ENCODE data around the gene MAN1C1.

Gene MAN1C1

DNA sequence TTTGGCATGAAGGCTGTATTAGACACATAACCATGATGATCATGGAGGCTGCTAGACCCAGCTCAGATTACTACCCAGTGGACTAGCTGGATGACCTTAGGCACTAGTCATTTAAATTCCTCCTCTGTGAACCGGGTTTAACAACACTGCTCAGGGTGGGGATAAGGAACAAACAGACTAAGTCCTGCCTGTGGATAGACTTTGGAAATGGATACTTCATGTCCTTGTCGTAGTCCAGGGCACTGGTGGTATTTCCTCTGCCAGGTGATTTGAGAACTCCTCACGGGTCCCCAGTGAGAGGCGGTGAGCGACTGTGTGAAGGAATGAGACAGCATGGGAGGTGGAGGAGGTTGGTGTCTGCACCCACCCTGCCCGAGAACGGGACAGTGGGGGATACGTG, 110.5 kb downstream of the MAN1C1 start:
- H3K9ac ChIP-seq (ENCODE audit: low read length), result no peak overlapping the region
- no peak overlapping the region for H3K4me2 ChIP-seq (ENCODE audit: low read depth, low read length, poor library complexity, severe bottlenecking)
- H3K36me3 ChIP-seq (ENCODE audit: low read length), result no peaks in the 10 kb centered on the region
- no peak overlapping the region for H3K4me3 ChIP-seq (ENCODE audit: insufficient read depth, low read length, poor library complexity, severe bottlenecking)
- TF ChIP-seq EZH2phosphoT487 (conservative IDR thresholded peaks at IDR 0.05; ENCODE audit: low read length), result no peak
- TF ChIP-seq, protein P1, sequence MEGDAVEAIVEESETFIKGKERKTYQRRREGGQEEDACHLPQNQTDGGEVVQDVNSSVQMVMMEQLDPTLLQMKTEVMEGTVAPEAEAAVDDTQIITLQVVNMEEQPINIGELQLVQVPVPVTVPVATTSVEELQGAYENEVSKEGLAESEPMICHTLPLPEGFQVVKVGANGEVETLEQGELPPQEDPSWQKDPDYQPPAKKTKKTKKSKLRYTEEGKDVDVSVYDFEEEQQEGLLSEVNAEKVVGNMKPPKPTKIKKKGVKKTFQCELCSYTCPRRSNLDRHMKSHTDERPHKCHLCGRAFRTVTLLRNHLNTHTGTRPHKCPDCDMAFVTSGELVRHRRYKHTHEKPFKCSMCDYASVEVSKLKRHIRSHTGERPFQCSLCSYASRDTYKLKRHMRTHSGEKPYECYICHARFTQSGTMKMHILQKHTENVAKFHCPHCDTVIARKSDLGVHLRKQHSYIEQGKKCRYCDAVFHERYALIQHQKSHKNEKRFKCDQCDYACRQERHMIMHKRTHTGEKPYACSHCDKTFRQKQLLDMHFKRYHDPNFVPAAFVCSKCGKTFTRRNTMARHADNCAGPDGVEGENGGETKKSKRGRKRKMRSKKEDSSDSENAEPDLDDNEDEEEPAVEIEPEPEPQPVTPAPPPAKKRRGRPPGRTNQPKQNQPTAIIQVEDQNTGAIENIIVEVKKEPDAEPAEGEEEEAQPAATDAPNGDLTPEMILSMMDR (IDR thresholded peaks at IDR 0.05; ENCODE audit: insufficient read depth, low read length, poor library complexity, severe bottlenecking), result no peak
- H3K9me2 ChIP-seq (replicated peaks; ENCODE audit: insufficient read depth, low read length), result no peaks in the 10 kb centered on the region
- no peaks in the 10 kb centered on the region for H3F3A ChIP-seq (ENCODE audit: insufficient read depth)
- no peaks in the 10 kb centered on the region for H3K27me3 ChIP-seq (ENCODE audit: low read length)
- H4K20me1 ChIP-seq (ENCODE audit: low read depth, low read length), result no peaks in the 10 kb centered on the region
- no peak overlapping the region for H2AFZ ChIP-seq (ENCODE audit: low read depth, low read length, severe bottlenecking)
- H3K79me2 ChIP-seq (ENCODE audit: insufficient read depth, low read length), result no peaks in the 10 kb centered on the region
- no peak overlapping the region for H3K27ac ChIP-seq (ENCODE audit: low read depth, low read length)
- H3K9me3 ChIP-seq (ENCODE audit: insufficient read depth, low read length), result no peaks in the 10 kb centered on the region

DNA sequence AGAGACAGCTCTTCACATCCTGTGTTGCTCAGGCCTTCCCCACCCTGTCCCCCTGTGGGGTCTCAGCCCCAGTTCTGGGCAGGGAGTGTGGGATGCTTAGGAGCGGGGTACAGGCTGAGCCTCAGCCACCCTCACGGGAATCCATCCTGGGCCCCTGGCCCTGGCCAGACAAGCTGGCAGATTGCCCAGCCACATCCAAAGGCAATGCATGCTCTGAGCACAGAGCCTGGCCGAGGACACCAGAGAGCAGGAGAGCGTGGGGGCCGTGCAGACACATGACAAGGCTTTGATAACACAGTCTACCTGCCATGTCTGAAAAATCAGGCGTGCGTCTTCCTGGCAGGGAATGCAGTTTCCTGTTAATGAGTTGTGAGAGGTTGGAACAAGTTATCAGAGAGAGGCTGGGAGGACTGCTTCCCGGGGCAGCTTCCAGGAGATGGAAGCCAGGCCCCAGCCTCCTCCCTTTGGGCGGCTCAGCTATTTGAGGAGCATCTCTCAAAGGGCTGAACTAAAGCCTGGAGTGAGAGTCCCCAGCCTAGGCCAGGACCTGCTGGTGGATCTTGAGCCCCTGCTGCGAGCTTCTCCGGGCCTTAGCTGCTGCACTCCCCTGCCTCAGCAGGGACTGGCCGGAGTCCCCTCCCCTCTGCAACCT, 111.2 kb downstream of the MAN1C1 start:
- H3F3A ChIP-seq (ENCODE audit: insufficient read depth), result no peaks in the 10 kb centered on the region
- H3K9me2 ChIP-seq (replicated peaks; ENCODE audit: insufficient read depth, low read length), result no peaks in the 10 kb centered on the region
- H3K9ac ChIP-seq (ENCODE audit: low read length), result no peak overlapping the region
- TF ChIP-seq, protein P1 (IDR thresholded peaks at IDR 0.05; ENCODE audit: insufficient read depth, low read length, poor library complexity, severe bottlenecking), result no peak
- H4K20me1 ChIP-seq (ENCODE audit: low read depth, low read length), result no peaks in the 10 kb centered on the region
- H2AFZ ChIP-seq (ENCODE audit: low read depth, low read length, severe bottlenecking), result no peak overlapping the region
- H3K9me3 ChIP-seq (ENCODE audit: insufficient read depth, low read length), result no peaks in the 10 kb centered on the region
- H3K36me3 ChIP-seq (ENCODE audit: low read length), result no peaks in the 10 kb centered on the region
- H3K27me3 ChIP-seq (ENCODE audit: low read length), result no peaks in the 10 kb centered on the region
- no peaks in the 10 kb centered on the region for H3K79me2 ChIP-seq (ENCODE audit: insufficient read depth, low read length)
- no peak overlapping the region for H3K4me3 ChIP-seq (ENCODE audit: insufficient read depth, low read length, poor library complexity, severe bottlenecking)
- no peak overlapping the region for H3K27ac ChIP-seq (ENCODE audit: low read depth, low read length)
- no peak overlapping the region for H3K4me2 ChIP-seq (ENCODE audit: low read depth, low read length, poor library complexity, severe bottlenecking)

DNA sequence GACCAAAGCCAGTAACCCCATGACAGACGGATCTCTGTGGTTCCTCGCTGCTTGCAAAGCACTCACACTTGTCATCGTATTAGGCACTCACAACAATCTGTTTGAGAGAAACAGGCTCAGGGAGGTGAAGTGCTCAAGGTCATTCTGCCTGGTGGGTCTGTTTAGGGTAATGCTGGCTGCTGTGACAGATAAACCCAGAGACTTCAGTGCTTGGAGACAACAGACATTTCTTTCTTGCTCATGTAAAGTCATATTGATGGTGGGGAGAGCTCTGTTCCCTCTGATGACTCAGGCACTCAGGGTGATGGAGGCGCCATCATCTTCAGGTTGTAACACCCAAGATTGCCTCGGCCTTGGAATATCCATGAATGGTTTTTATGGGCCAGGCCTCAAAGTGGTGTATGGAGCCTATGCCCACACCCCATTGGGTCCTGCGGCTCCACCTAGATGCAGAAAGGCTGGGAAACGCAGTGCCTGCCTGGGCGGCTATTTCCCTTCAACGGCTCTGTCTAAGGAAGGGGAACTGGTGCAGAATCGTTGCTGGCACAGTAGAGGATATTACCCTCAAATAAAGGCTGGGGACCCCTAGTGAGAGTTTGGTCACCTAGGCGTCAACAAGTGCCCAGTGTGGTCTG, 111.8 kb downstream of the MAN1C1 start:
- no peaks in the 10 kb centered on the region for H3K36me3 ChIP-seq (ENCODE audit: low read length)
- no peak overlapping the region for H3K27ac ChIP-seq (ENCODE audit: low read depth, low read length)
- H3K9me2 ChIP-seq (replicated peaks; ENCODE audit: insufficient read depth, low read length), result no peaks in the 10 kb centered on the region
- no peaks in the 10 kb centered on the region for H4K20me1 ChIP-seq (ENCODE audit: low read depth, low read length)
- H3K4me3 ChIP-seq (ENCODE audit: insufficient read depth, low read length, poor library complexity, severe bottlenecking), result no peak overlapping the region
- no peak for TF ChIP-seq EZH2phosphoT487 (conservative IDR thresholded peaks at IDR 0.05; ENCODE audit: low read length)
- TF ChIP-seq, protein P1 (IDR thresholded peaks at IDR 0.05; ENCODE audit: insufficient read depth, low read length, poor library complexity, severe bottlenecking), result no peak
- H3K4me2 ChIP-seq (ENCODE audit: low read depth, low read length, poor library complexity, severe bottlenecking), result no peak overlapping the region
- H3K9ac ChIP-seq (ENCODE audit: low read length), result no peak overlapping the region
- no peaks in the 10 kb centered on the region for H3K27me3 ChIP-seq (ENCODE audit: low read length)
- no peaks in the 10 kb centered on the region for H3F3A ChIP-seq (ENCODE audit: insufficient read depth)
- no peaks in the 10 kb centered on the region for H3K79me2 ChIP-seq (ENCODE audit: insufficient read depth, low read length)
- H2AFZ ChIP-seq (ENCODE audit: low read depth, low read length, severe bottlenecking), result no peak overlapping the region
- no peaks in the 10 kb centered on the region for H3K9me3 ChIP-seq (ENCODE audit: insufficient read depth, low read length)
